GM19238 (cell line): Measurements from ENCODE around the gene EXPH5.
"Not testable (repeated sequence)": the region's sequence is repeated elsewhere in the genome, so short reads cannot be mapped to it uniquely, and the experiment has no call there.

ENCODE experiments used
- DNase-seq: peaks from one replicate; pipeline ENCODE4 v3.0.0; 2011; ENCODE audit warnings: low spot score; ENCODE audit not compliant: insufficient read length

EXPH5 gene

GRCh38 chr11:108601150-108601549 lies 7.6 kb upstream of the EXPH5 start:
- DNase-seq, result no peak

- DNase-seq, result no peak
Observed at GRCh38 chr11:108599978-108600377, 6.4 kb upstream of the EXPH5 start.

- DNase-seq, result no peak
Observed at GRCh38 chr11:108597736-108598355, 4.3 kb upstream of the EXPH5 start.

DNA sequence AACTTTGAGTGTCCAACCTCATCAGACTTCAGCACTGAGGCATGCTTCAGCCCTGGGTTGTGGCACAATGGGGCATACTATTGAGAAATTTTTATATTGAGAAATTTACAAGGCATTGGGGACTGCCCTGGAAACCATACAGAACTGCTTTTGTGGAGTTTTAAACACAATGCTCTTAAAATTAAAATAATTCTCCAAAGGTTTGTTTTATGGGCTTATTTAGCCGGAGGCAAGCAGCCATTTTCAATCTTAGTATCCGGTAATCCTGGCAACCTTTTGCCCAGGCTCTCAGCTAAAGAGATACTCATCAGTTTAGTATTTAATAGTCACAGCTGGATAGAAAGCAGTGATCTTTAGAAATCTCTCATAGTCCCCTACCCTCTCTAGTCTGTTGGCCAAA lies 3.1 kb upstream of the EXPH5 start:
- no peak for DNase-seq

DNA sequence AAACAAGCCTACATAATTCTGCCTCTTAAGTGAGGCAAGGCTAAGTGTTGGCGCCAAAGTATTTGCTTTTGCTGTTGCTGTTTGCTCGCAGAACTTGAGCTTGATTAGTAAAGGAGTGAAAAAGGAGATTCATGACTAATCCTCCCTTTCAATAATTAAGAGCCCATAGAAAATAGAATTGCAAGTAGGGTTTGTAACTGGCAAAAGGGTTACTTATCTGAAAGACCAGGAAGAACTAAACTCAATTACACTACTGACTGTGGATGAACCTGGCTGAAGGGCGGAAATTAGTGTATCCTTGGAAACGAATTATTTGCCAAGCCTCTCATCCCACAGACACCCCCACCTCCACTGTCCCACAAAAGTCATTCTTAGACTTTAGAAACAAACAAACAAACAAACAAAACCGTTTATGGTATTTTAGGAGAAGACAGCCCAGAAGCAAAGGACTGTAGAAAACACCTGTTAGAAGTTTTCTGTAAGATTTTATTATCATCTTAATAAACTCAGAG lies 411 bp upstream of the EXPH5 start:
- DNase-seq, result no peak

DNA sequence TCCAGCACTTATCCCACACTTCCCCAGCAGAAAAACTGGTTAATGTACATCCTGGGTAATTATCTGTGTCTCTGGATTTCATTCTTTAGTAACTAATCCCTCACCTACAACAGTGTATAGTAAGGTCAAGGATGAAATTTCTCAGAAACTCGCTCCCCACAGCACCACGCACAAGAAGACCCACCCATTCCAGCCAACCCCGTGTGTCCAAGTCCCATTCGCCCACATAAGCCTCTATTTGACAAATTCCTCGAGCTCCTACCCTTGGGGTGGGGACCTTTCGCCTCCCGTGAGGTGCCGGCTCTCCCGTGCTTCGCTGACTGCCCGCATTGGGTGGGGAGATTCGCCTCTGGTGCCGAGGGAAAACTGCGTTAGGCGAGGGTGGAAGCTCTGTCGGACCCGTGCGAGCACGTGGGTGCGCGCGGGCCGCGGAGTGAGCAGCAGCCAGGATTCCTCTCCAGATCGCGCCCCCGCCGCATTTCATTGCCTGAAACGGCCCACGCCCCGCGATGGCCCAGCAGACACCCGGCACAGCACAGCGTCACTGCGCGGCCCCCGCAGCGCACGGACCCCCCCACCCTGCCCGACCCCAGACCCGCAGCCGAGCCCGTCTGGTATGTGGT lies 866 bp downstream of the EXPH5 start:
- no peak for DNase-seq

GRCh38 chr11:108591893-108592292 lies 1.7 kb downstream of the EXPH5 start:
- DNase-seq, result no peak

- DNase-seq, result no peak
Observed at GRCh38 chr11:108589136-108589535, 4.4 kb downstream of the EXPH5 start.

DNA sequence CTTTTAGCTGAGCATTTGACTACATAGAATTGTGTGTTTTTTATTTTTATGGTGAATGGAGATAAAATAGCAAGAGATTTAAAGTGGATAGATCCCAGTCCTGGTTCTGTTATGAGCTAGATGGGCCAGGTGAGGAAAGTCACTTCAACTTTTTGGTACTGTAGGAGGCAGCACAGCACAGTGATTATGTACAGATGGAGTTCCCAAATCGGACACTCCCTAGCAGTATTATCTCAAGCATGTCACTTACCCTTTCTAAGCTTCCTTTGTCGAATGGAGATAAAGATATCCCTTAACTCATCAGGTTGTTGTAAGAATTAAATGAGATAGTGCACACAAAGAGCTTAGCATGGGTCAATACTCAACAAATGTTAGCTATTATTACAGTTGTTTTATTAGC lies 5.3 kb downstream of the EXPH5 start:
- DNase-seq, result no peak

GRCh38 chr11:108587109-108587508 lies 6.5 kb downstream of the EXPH5 start:
- DNase-seq, result no peak

- DNase-seq, result no peak
Observed at GRCh38 chr11:108586600-108586999, 7.0 kb downstream of the EXPH5 start.

GRCh38 chr11:108586185-108586584 lies 7.4 kb downstream of the EXPH5 start:
- DNase-seq, result not testable (repeated sequence)

GRCh38 chr11:108584973-108585372 lies 8.6 kb downstream of the EXPH5 start:
- DNase-seq, result no peak

DNA sequence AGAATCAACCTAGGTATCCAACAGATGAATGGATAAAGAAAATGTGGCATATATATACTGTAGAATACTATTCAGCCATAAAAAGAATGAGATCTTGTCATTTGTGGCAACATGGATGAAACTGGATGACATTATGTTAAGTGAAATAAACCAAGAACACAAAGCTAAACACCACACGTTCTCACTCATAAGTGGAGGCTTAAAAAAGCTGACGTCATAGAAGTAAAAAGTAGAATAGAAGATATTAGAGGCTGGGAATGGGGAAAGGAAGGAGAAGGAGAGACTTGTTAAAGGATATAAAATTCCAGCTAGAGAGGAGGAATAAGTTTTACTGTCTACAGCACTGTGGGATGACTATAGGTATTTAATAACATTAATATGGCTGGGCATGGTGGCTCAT lies 12.9 kb downstream of the EXPH5 start:
- no peak for DNase-seq

DNA sequence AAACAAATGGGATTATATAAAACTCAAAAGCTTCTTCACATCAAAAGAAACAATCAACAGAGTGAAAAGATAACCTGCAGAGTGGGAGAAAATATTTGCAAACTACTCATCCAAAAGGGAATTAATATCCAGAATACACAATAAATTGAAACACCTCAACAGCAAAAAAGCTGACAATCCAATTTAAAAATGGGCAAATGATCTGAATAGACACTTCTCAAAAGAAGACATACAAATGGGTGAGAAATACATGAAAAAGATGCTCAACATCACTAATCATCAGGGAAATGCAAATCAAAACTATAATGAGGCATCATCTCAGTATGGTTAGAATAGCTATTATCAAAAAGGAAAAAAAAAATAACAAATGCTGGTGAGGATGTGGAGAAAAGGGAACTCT lies 13.5 kb downstream of the EXPH5 start:
- no peak for DNase-seq

GRCh38 chr11:108576523-108576922 lies 17.0 kb downstream of the EXPH5 start:
- no peak for DNase-seq

DNA sequence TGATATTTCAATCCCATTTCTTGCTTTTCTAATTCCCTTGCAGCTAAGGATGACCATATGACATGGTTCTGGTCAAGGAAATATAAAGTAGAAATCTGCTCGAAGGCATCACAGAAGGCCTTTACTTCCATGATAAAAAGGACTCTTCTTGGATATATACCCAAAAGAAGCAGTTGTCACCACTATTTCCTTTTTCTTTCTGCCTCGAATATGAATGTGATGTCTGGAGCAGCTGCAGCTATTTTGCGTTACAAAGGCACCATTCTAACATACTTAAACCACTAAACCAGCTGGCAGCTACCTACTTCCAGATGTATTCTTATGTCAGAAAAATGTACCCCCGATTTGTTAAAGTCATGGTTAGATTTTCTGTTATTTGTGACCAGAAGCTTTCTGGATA lies 18.9 kb downstream of the EXPH5 start:
- no peak for DNase-seq

DNA sequence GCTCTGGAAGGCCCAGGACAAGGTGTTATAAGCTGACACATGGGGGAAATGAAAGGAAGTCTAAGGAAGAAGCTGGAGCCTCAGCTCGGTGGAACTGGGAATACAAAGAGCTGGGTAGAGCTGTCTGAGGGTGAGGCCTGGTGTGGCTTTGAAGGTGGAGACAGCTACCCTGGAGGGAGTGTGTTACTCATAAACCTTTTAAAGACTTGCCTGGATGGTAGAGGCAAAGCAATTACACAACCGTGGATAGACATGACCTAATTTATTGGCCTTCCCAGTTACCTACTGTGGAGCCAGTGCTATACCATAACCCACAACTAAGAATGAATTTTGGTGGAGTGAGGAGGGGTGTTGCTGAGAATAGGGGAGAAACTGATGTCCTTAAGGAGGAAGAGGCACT lies 22.6 kb downstream of the EXPH5 start:
- no peak for DNase-seq

- DNase-seq, result no peak
Observed at GRCh38 chr11:108569896-108570295, 23.7 kb downstream of the EXPH5 start.

DNA sequence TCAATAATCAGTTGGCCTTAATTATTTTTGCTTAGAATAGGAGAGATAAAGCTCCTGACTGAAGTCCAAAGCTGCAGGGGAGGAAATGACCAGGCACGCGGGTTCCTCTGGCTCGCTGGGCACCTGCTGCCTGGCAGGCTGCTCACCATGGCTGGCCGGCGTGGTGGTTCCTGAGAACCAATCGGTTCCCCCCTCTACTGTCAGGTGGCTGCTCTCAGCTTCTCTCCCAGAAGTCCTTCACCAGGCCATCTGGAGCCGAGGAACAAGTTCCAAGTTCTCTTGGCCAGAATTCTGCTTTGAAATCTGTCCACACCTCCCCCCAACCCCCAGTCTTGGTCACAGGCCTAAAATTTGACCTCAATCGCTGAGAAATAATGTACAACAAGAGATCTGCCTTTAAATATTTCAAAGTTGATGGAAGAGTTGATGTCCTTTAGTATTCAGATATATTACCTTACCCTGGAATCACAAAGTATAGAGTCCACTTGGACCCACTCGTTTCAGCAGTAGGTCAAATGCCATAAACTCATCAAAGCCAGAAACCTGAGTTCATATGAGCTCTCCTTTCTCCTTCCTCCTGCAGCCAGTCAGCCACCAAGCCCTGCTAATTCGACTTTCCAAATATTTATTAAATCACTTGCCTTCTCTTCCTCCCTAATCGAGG lies 25.2 kb downstream of the EXPH5 start:
- DNase-seq, result no peak

DNA sequence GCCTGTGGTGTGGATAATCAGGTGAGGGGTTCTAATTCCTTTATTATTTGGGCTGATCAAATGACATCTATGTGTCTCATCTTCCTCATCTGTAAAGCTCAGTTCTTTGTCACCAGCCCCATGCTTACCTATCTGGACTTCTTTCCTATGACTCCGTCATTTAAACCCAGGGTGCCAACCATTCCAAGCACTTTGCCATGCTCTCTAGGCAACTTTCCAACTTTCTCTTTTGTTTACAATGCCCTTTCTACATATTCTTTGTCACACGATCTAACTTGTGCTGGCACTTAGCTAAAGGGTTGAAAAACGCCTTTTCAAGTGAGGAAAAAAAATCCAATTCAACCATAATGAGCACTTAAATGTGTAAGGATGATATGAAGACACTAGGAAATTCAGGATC lies 27.9 kb downstream of the EXPH5 start:
- no peak for DNase-seq

- no peak for DNase-seq
Observed at GRCh38 chr11:108562746-108563581, 30.6 kb downstream of the EXPH5 start.
